ENCODE results near the gene AP2A2. TPM values are rescaled to one million over a fixed set of nuclear protein-coding genes. Genes with fewer than 3 reads are reported as not detected.

AP2A2 gene
- total RNA-seq, 1 experiment from 2014 or later: 55.5 TPM

- TF ChIP-seq ZBTB33 (IDR thresholded peaks at IDR 0.05; ENCODE audit: extremely low read depth, insufficient replicate concordance, low read length): no peak
- TF ChIP-seq RAD21 (IDR thresholded peaks at IDR 0.05; ENCODE audit: low read depth): no peak
These were observed 70.2 kb downstream of the AP2A2 start (continued) for GRCh38 chr11:995752-996420.

- CTCF ChIA-PET: no interaction called here
- intact Hi-C loops (cut with micrococcal nuclease): no loop called here
- BruUV-seq (replicated peaks): no TSS peak
- TF ChIP-seq POLR2AphosphoS5 (IDR thresholded peaks at IDR 0.05; ENCODE audit: low read depth, low read length): no peak
- TF ChIP-seq CBX3 (IDR thresholded peaks at IDR 0.05; ENCODE audit: low read depth): no peak
- TF ChIP-seq JUND (IDR thresholded peaks at IDR 0.05): no peak
- TF ChIP-seq ATF3 (IDR thresholded peaks at IDR 0.05): no peak
- TF ChIP-seq FOSL1 (IDR thresholded peaks at IDR 0.05; ENCODE audit: low read depth): no peak
- no peak for TF ChIP-seq POLR2A (IDR thresholded peaks at IDR 0.05; ENCODE audit: borderline replicate concordance, extremely low read depth, insufficient read depth, insufficient read length)
- no peak for TF ChIP-seq EZH2 (IDR thresholded peaks at IDR 0.05)
- no peak for TF ChIP-seq SRF (IDR thresholded peaks at IDR 0.05; ENCODE audit: low read depth)
- TF ChIP-seq RAD21 (IDR thresholded peaks at IDR 0.05; ENCODE audit: low read depth): no peak
- TF ChIP-seq SIN3A (IDR thresholded peaks at IDR 0.05; ENCODE audit: low read depth): no peak
- no peak for TF ChIP-seq CTCF (IDR thresholded peaks at IDR 0.05 in 2 of 3, conservative IDR thresholded peaks at IDR 0.05 in 1 of 3; ENCODE audit: borderline replicate concordance in 1 of 3, insufficient read depth in 1 of 3, low read depth in 2 of 3, low read length in 2 of 3)
- TF ChIP-seq ELF1 (IDR thresholded peaks at IDR 0.05; ENCODE audit: borderline replicate concordance, low read depth): no peak
- no peak for TF ChIP-seq EGR1 (IDR thresholded peaks at IDR 0.05; ENCODE audit: low read depth)
- TF ChIP-seq MAX (IDR thresholded peaks at IDR 0.05): no peak
- no peak for TF ChIP-seq ZFX (IDR thresholded peaks at IDR 0.05)
- TF ChIP-seq EZH2phosphoT487 (IDR thresholded peaks at IDR 0.05; ENCODE audit: borderline replicate concordance): no peak
- Histone ChIP-seq H3K36me3 (ENCODE audit: control insufficient read depth in 1 of 2, insufficient read depth in 2 of 2, low read length in 2 of 2) (peaks cover 0 to 15% of the 10 kb centered on the region in 2 experiments; a peak in 3 of 4 replicates), H2AFZ (ENCODE audit: low read depth, low read length, poor library complexity, severe bottlenecking) (no peak overlapping the region), H3K27ac (ENCODE audit: low read depth, low read length) (no peak overlapping the region), H3K9me3 (ENCODE audit: control insufficient read depth in 1 of 2, insufficient read depth in 1 of 2, low read depth in 1 of 2, low read length in 2 of 2) (no peaks in the 10 kb centered on the region), H3K27me3 (ENCODE audit: insufficient read depth, low read length) (no peaks in the 10 kb centered on the region), H3K4me3 (replicated peaks in 1 of 2; ENCODE audit: low read depth in 1 of 2, low read length in 2 of 2) (no peak overlapping the region), H3K9me2 (ENCODE audit: insufficient read depth) (no peaks in the 10 kb centered on the region), H3K4me1 (ENCODE audit: control insufficient read depth in 1 of 2, insufficient read depth in 2 of 2, low read length in 2 of 2) (peaks cover 0 to 8% of the 10 kb centered on the region in 2 experiments; a peak in 1 of 4 replicates), H3K4me2 (ENCODE audit: low read length) (no peak overlapping the region), H3K9ac (ENCODE audit: low read length) (no peak overlapping the region), H3K79me2 (ENCODE audit: insufficient read depth, low read length) (no peaks in the 10 kb centered on the region), H4K20me1 (ENCODE audit: insufficient read depth) (no peaks in the 10 kb centered on the region)
- DNase-seq (ENCODE audit: low read depth, low spot score) (no peak), ATAC-seq (no peak)
- POLR2A ChIA-PET: no interaction called here
- RAD21 ChIA-PET (ENCODE audit: low non-redundant PET in 1 of 2, low total read pairs in 2 of 2, uncharacterized antibody in 2 of 2, unreplicated experiment in 2 of 2): no interaction called here
These were observed 71.0 kb downstream of the AP2A2 start for GRCh38 chr11:996681-997080.
